Measurements from ENCODE around the gene XPO6. TPM values are rescaled to one million over a fixed set of nuclear protein-coding genes. Genes with fewer than 3 reads are reported as not detected.
A peak's percentile ranks its signal among the peaks of the same experiment; 100 is the strongest.
"Not testable (repeated sequence)": the region's sequence is repeated elsewhere in the genome, so short reads cannot be mapped to it uniquely, and the experiment has no call there.

XPO6 gene, protein sequence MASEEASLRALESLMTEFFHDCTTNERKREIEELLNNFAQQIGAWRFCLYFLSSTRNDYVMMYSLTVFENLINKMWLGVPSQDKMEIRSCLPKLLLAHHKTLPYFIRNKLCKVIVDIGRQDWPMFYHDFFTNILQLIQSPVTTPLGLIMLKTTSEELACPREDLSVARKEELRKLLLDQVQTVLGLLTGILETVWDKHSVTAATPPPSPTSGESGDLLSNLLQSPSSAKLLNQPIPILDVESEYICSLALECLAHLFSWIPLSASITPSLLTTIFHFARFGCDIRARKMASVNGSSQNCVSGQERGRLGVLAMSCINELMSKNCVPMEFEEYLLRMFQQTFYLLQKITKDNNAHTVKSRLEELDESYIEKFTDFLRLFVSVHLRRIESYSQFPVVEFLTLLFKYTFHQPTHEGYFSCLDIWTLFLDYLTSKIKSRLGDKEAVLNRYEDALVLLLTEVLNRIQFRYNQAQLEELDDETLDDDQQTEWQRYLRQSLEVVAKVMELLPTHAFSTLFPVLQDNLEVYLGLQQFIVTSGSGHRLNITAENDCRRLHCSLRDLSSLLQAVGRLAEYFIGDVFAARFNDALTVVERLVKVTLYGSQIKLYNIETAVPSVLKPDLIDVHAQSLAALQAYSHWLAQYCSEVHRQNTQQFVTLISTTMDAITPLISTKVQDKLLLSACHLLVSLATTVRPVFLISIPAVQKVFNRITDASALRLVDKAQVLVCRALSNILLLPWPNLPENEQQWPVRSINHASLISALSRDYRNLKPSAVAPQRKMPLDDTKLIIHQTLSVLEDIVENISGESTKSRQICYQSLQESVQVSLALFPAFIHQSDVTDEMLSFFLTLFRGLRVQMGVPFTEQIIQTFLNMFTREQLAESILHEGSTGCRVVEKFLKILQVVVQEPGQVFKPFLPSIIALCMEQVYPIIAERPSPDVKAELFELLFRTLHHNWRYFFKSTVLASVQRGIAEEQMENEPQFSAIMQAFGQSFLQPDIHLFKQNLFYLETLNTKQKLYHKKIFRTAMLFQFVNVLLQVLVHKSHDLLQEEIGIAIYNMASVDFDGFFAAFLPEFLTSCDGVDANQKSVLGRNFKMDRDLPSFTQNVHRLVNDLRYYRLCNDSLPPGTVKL
- total RNA-seq: 230 and 245 TPM in 2 replicates

DNA sequence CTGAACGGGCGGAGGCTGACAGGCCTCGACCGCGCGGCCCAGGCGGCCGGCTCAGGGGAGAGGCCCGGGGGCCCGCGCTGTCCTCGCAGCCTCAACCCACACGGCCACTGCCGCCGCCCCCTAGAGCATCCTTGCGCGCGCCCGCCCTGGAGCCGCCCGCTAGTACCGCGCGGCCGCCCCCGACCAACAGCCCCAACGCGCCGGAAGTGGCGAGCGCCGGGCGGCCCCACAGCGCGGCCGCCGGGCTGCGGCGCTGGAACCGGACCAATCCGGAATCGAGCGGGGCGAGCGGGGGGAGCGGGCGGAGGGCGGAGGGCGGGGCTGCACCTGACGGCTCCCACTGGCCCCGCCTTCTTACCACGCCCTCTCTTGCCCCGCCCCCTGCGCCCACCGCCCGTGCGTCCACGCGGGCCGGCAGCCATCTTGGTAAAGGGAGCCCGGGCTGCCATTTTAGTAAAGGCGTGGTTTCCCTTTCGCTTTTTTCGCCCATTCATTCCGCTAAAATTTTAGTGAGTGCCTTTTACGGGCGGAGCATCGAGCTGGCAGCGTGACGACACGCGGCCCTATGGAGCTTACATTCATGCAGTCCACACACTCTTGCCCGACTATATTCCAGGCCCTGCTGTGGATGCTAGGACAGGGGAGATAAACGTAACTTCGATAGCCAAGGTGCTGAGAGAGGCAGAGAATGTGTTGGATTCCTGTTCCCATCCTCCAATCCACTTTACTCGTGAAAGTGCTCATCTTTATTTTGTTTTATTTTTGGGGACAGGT, at the start of gene XPO6:
Gene XPO6, minus strand, starts transcription at position 208 of the 774 bp plus-strand sequence. CDS start 597 bp downstream, outside the sequence.
- intact Hi-C loops (cut with micrococcal nuclease): loop anchor here (1.0 to 5.0 kb wide), 6 partner anchors 19 to 610 kb away; partner anchors contain the start of genes ATXN2L and CLN3
- peaks cover 33% of the 10 kb centered on the region for H3K36me3 Mint-ChIP-seq (ENCODE audit: low read depth)
- peaks cover 24% of the 10 kb centered on the region for H3K4me1 Mint-ChIP-seq
- no peaks in the 10 kb centered on the region for H3K9me3 Mint-ChIP-seq
- H3K27me3 Mint-ChIP-seq: no peaks in the 10 kb centered on the region
- H3K4me3 Mint-ChIP-seq: peak within 1 kb of the TSS; percentile 89
- peak within 1 kb of the TSS; percentile 95 for H3K27ac Mint-ChIP-seq
- peak; percentile 100 for DNase-seq

DNA sequence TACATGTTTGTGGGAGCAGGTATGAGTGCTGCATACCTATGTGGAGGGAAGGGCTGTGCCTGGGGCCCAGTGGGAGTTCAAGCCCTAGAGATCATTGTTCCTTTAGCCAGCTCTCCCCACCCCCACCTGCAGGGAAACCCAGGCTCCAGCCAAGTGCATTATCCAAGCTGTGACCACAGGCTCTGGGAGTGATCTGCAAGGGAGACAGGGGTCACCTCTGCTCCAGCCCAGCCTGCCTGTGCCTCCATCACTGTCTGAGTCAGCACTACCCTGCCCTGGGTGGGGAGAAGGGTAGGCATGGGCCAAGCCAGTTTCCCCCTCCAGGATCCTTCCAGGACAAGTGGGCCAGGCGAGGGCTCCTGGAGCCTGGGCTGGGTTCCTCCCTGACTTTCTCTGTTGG, 48.4 kb upstream of the XPO6 start:
- Mint-ChIP-seq H3K27ac (no peak overlapping the region), H3K4me1 (peaks cover 10% of the 10 kb centered on the region)
- intact Hi-C loops (cut with micrococcal nuclease): no loop called here

DNA sequence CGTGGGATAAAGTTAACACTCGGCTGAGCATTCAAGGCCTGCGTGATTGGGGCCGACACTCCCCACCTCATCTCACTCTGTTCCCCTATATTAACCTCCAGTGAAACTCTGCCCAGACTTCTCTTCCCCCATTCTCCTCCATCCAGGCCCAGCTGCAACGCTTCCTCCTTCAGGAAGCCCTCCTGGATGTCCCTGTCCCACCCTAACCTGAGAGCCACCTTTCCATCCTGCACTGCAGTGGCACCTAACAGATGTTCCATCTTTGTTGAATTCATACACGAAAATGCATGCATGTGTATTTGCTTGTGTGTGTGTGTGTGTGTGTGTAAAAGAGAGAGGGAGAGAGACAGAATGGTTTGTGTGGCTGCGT, 48.0 kb upstream of the XPO6 start:
- H3K27ac Mint-ChIP-seq: no peak overlapping the region
- peaks cover 8% of the 10 kb centered on the region for H3K4me1 Mint-ChIP-seq
- H3K4me3 Mint-ChIP-seq: no peak overlapping the region
- no peaks in the 10 kb centered on the region for H3K36me3 Mint-ChIP-seq (ENCODE audit: low read depth)
- peaks cover 13% of the 10 kb centered on the region for H3K27me3 Mint-ChIP-seq
- H3K9me3 Mint-ChIP-seq: no peaks in the 10 kb centered on the region
- no peak for DNase-seq
- intact Hi-C loops (cut with micrococcal nuclease): no loop called here

More for the DNA sequence above, 48.4 kb upstream of the XPO6 start:
- Mint-ChIP-seq H3K9me3 (no peaks in the 10 kb centered on the region), H3K4me3 (no peak overlapping the region), H3K36me3 (ENCODE audit: low read depth) (no peaks in the 10 kb centered on the region), H3K27me3 (peaks cover 16% of the 10 kb centered on the region)
- DNase-seq: no peak

DNA sequence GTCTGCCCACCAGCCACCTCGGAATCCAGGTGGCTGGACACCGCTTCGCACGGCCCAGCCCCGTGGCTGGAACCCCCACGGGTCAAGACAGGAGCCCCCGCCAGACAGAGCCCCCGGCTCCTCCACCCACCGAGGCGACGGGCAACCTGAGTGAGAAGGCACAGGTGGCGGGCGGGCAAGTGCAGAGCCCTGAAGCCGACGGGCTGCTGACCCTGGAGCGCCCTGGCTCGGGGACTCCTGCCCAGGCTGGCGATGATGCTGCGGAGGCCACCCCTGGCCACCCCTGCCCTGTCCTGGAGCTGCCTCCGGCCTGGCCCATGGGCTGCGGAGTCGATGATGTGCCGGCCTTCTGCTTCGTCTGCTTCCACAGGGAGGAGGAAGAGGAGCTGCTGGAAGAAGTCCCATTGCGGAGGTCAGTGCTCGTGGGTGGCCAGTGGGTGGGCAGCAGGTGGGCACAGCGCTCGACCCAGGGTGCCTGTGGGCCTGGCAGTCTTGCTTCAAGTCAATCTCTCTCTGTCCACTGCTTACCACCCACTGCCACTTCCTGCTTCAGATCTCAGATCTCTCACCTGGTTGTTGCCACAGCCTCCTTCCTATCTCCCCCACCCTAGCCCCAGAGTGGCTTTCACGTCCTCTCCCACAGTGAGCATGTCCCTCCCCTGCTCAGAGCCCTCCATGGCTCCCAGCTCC, 47.5 kb upstream of the XPO6 start:
- Mint-ChIP-seq H3K36me3 (ENCODE audit: low read depth) (no peaks in the 10 kb centered on the region), H3K4me3 (no peak overlapping the region), H3K4me1 (peaks cover 6% of the 10 kb centered on the region), H3K27ac (no peak overlapping the region), H3K27me3 (peaks cover 9% of the 10 kb centered on the region), H3K9me3 (no peaks in the 10 kb centered on the region)
- DNase-seq: no peak
- intact Hi-C loops (cut with micrococcal nuclease): no loop called here

DNA sequence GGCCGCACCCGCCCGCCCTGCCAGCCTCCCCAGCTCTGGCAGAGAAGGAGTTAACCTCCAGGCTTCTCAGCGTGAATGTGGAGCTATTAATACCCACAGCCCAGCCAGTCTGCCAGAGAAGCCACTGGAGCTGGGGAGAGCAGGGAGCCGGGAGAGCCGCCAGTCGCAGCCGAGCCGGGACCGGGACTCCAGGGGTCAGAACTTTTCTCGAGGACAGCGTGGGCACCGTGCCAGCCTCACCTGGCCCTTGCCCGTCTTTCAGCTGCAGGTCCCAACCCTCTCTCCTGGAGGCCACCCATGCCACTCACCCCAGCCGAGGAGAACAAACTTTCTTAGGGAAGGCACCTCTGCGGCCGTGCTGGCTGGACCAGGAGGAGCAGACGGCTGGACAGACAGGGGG, 46.8 kb upstream of the XPO6 start:
- Mint-ChIP-seq H3K4me3 (no peak overlapping the region), H3K9me3 (no peaks in the 10 kb centered on the region), H3K36me3 (ENCODE audit: low read depth) (no peaks in the 10 kb centered on the region), H3K27ac (no peak overlapping the region), H3K27me3 (peaks cover 6% of the 10 kb centered on the region), H3K4me1 (peaks cover 6% of the 10 kb centered on the region)
- no peak for DNase-seq
- intact Hi-C loops (cut with micrococcal nuclease): no loop called here

DNA sequence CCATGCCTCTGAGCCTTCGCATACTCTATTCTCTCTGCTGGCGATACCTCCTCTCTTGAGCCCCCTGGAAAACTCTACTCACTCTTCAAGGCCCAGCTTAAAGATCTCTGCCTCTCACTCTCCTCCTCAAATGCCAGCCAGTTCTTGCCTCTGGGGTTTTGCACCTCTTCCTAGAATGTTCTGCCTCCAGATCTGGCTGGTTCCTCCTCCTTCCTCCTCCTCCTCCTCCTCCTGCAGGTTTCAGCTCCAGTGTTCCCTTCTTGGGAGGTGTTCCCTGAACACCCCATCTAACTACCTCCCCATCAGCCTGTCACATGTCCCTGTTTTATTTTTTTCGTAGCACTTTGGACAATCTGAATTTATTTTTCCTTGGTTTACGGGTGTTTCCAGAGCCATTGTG, 45.5 kb upstream of the XPO6 start:
- H3K4me1 Mint-ChIP-seq: peaks cover 6% of the 10 kb centered on the region
- no peak overlapping the region for H3K27ac Mint-ChIP-seq
- H3K9me3 Mint-ChIP-seq: no peaks in the 10 kb centered on the region
- intact Hi-C loops (cut with micrococcal nuclease): no loop called here
- peaks cover 4% of the 10 kb centered on the region for H3K27me3 Mint-ChIP-seq
- DNase-seq: no peak
- no peaks in the 10 kb centered on the region for H3K36me3 Mint-ChIP-seq (ENCODE audit: low read depth)
- H3K4me3 Mint-ChIP-seq: no peak overlapping the region

DNA sequence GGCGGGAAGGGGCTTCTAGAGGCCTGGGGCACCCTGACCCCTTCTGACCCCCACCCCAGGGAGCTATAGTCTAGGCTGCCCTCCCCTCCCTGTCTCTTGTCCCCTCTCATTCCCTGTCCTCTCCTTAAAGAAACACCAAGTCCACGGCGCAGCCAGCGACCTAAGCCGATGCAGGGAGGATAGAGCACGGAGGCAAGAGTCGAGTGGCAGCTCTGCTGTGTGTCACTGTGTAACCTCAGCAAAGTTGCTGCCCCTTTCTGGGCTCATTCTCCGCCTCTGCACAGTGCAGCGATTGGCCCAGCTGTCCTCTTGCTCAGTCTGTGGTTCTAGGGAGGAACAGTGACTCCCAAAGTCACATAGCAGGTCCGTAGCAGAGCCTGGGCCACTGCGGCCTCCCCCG, 44.1 kb upstream of the XPO6 start:
- Mint-ChIP-seq H3K27ac (no peak overlapping the region), H3K36me3 (ENCODE audit: low read depth) (no peaks in the 10 kb centered on the region), H3K4me1 (peaks cover 6% of the 10 kb centered on the region), H3K27me3 (peaks cover 6% of the 10 kb centered on the region), H3K4me3 (no peak overlapping the region), H3K9me3 (no peaks in the 10 kb centered on the region)
- no peak for DNase-seq
- intact Hi-C loops (cut with micrococcal nuclease): no loop called here

DNA sequence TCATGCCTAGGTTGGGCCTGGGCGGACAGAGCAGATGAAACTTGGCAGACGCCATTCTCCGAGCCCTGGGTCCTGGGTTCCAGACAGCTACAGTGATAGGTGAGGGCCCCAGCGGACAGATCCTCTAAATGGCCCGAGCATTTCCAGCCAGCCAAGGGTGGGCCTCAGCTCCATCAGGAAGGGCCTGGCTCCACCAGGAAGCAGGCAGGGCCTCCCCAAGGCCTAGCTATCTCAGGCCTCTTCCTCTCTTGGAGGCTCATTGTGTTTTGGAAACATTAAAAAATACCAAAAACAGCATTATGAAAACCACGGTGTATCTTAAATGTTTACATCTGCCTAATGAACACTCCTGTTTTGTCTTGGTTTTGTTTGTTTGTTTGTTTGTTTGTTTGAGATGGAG, 42.4 kb upstream of the XPO6 start:
- H3K27me3 Mint-ChIP-seq: peaks cover 6% of the 10 kb centered on the region
- H3K9me3 Mint-ChIP-seq: no peaks in the 10 kb centered on the region
- H3K4me3 Mint-ChIP-seq: no peak overlapping the region
- DNase-seq: no peak
- intact Hi-C loops (cut with micrococcal nuclease): no loop called here
- H3K27ac Mint-ChIP-seq: no peak overlapping the region
- no peaks in the 10 kb centered on the region for H3K36me3 Mint-ChIP-seq (ENCODE audit: low read depth)
- H3K4me1 Mint-ChIP-seq: no peaks in the 10 kb centered on the region

DNA sequence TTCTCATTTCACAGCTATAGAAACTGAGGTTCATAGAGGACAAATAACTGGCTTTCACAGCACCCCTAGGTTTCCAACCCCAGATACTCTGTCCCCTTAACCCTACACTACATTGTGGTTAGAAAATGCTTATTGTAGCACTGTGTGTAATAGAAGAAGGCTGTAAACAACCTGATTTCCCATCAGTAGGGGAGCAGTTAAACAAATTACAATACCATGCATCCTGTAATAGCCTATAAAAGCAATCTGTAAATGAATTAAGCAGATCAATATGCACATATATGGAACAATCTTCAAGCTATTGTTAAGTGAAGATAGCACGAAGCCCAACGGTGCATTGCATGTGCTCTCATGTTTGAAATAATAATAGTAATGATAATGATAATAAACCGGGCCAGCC, 39.2 kb upstream of the XPO6 start:
- intact Hi-C loops (cut with micrococcal nuclease): no loop called here
- Mint-ChIP-seq H3K27me3 (peaks cover 8% of the 10 kb centered on the region), H3K4me3 (no peak overlapping the region), H3K4me1 (no peaks in the 10 kb centered on the region), H3K9me3 (no peaks in the 10 kb centered on the region), H3K27ac (no peak overlapping the region), H3K36me3 (ENCODE audit: low read depth) (no peaks in the 10 kb centered on the region)
- DNase-seq: no peak

DNA sequence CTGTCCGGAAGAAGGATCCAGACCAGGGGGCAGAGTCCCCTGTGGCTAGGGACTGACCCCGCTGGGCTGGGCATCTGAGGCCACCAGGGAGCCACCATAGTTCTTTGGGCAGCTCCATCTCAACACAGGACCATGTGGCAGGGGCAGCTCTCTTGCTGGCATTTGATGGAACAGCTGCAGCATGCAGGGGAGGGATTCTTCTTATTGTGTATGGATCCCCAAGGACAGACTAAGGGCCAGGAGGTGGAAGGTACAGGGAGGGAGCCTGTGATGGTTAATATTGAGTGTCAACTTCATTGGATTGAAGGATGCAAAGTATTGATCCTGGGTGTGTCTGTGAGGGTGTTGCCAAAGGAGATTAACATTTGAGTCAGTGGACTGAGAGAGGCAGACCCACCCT, 37.7 kb upstream of the XPO6 start:
- DNase-seq; intact Hi-C loops (cut with micrococcal nuclease); H3K36me3 Mint-ChIP-seq (ENCODE audit: low read depth): not testable (repeated sequence)

DNA sequence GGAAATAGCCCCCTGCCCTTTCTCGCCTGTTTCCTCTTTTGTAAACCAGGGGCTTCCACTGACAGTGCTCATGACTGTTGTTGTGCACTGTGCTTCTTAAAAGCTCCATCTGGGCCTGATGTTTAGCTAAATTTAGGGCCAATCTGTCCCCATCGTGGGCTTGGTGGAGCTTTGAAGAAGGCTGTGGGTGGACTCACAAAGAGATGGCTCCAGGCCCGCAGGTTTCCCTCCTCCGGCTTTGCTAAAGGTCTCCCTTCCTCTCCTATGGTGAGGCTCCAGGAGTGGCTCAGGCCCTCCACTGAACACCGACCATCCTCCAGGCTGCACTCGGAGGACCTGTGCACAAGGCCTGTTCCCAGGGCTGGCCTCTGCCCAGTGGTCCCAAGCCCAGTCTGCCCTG, 30.2 kb upstream of the XPO6 start:
- no peaks in the 10 kb centered on the region for H3K4me1 Mint-ChIP-seq
- no peaks in the 10 kb centered on the region for H3K27me3 Mint-ChIP-seq
- intact Hi-C loops (cut with micrococcal nuclease): no loop called here
- no peak for DNase-seq
- H3K4me3 Mint-ChIP-seq: no peak overlapping the region
- peaks cover 2% of the 10 kb centered on the region for H3K9me3 Mint-ChIP-seq
- no peaks in the 10 kb centered on the region for H3K36me3 Mint-ChIP-seq (ENCODE audit: low read depth)
- no peak overlapping the region for H3K27ac Mint-ChIP-seq

More for the DNA sequence above, 37.7 kb upstream of the XPO6 start:
- not testable (repeated sequence) for H3K27ac Mint-ChIP-seq, H3K27me3 Mint-ChIP-seq, H3K9me3 Mint-ChIP-seq, H3K4me3 Mint-ChIP-seq, H3K4me1 Mint-ChIP-seq

DNA sequence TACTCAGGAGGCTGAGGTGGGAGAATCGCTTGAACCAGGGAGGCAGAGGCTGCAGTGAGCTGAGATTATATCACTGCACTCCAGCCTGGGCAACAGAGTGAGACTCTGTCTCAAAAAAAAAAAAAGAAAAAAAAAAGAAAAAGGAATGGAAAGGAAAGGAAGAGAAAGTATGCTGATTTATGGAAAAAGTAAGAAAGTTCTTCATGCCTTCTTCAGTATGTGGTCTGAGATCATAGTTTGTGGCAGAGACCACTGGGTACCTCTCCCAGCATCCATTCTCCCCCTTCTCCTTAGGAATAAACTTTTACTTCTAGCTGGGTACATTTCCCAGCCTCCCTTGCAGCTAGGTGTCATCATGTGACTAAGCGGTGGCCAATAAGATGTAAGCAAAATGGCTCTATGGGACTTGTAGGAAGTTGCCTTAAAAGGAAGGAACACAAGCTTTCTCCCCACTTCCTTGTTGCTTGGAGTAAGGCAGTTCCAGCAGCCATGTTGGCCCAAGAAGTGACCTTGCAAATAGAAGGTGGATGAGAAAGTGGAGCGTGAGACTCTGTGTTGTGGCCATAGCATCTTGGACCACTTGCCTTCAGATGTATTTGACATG, 26.1 kb upstream of the XPO6 start:
- no peak for DNase-seq
- Mint-ChIP-seq H3K27me3 (peaks cover 4% of the 10 kb centered on the region), H3K36me3 (ENCODE audit: low read depth) (no peaks in the 10 kb centered on the region), H3K27ac (no peak overlapping the region), H3K4me1 (no peaks in the 10 kb centered on the region), H3K4me3 (no peak overlapping the region), H3K9me3 (peaks cover 11% of the 10 kb centered on the region)
- intact Hi-C loops (cut with micrococcal nuclease): no loop called here

Measured in activated CD4-positive, alpha-beta T cell treated with anti-CD3 and anti-CD28 coated beads, Interleukin-2, amount 10 ng/mL, durations not matched to agents 24 days and 14 days (primary cell).